ENCODE measurements around the gene RABGAP1L. TPM values are rescaled to one million over a fixed set of nuclear protein-coding genes. Genes with fewer than 3 reads are reported as not detected.
"Not testable (repeated sequence)": the region's sequence is repeated elsewhere in the genome, so short reads cannot be mapped to it uniquely, and the experiment has no call there.

The RABGAP1L gene
- total RNA-seq, 6 donors from 2014 or later: 41.3 to 229 (median 85.3) TPM

DNA sequence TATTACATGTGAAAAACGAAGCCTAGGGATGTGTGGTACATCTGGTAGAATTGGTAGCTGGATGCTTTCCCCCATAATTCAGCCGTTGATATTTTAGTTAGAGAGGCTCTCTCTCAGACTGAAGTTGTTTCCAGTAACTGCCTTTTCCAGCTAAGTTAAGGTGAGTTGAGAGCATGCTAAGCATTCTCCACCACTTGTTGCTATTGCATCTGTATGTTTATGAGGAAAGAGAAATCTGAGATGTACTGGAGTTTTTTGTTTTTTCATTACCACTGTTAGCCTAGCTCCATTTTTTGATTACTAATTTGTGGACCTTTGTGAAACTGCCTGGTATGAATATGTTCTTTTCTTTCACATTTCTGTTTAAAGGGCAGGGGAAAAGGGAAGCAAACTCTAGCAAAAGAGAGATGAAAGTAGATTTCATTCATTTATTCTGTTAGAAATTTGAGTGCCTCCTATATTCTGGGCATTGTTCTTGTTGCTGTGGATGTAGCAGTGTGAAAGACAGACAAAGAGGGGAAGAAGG lies 650.5 kb downstream of the RABGAP1L start:
- Histone ChIP-seq H3K27ac (no peak overlapping the region), H3K27me3 (no peaks in the 10 kb centered on the region), H3K36me3 (no peaks in the 10 kb centered on the region), H3K4me3 (no peak overlapping the region), H3K4me1 (no peaks in the 10 kb centered on the region), H3K9me3 (no peaks in the 10 kb centered on the region)
- ATAC-seq (ENCODE audit: low FRiP score in 2 of 2) (no peak), DNase-seq (no peak)
- TF ChIP-seq EP300 (IDR thresholded peaks at IDR 0.05): no peak
- WGBS, 2 donors: 45 to 89% methylated on average over 1 to 2 of the region's 2 CpGs

DNA sequence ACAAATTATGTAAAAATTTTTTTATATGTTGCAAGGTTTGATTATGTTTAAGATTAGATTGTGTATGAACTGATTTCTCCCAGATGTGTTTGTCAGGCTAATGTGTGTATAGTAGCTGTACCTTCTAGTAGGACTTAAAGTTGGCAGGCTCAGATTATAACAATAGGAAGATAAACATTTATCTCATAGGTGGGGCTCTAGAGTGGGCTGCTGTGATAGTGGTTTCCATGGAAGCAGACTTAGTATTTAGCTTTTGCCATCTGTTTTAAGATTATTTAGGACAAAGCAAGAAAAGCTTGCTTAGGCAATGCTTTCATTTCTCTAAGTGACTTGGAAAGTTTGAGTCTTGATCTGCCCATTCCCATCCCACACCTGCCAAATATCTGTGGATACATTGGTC lies 652.7 kb downstream of the RABGAP1L start:
- H3K27me3 ChIP-seq: no peaks in the 10 kb centered on the region
- no peak for ATAC-seq (ENCODE audit: low FRiP score in 2 of 2)
- H3K27ac ChIP-seq: no peak overlapping the region
- no peak for TF ChIP-seq POLR2AphosphoS5 (IDR thresholded peaks at IDR 0.05)
- TF ChIP-seq, protein P1, sequence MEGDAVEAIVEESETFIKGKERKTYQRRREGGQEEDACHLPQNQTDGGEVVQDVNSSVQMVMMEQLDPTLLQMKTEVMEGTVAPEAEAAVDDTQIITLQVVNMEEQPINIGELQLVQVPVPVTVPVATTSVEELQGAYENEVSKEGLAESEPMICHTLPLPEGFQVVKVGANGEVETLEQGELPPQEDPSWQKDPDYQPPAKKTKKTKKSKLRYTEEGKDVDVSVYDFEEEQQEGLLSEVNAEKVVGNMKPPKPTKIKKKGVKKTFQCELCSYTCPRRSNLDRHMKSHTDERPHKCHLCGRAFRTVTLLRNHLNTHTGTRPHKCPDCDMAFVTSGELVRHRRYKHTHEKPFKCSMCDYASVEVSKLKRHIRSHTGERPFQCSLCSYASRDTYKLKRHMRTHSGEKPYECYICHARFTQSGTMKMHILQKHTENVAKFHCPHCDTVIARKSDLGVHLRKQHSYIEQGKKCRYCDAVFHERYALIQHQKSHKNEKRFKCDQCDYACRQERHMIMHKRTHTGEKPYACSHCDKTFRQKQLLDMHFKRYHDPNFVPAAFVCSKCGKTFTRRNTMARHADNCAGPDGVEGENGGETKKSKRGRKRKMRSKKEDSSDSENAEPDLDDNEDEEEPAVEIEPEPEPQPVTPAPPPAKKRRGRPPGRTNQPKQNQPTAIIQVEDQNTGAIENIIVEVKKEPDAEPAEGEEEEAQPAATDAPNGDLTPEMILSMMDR (IDR thresholded peaks at IDR 0.05): no peak
- TF ChIP-seq POLR2A (IDR thresholded peaks at IDR 0.05): no peak
- no peak for TF ChIP-seq EP300 (IDR thresholded peaks at IDR 0.05)
- DNase-seq: no peak
- no peaks in the 10 kb centered on the region for H3K36me3 ChIP-seq
- no peak overlapping the region for H3K4me3 ChIP-seq
- H3K9me3 ChIP-seq: no peaks in the 10 kb centered on the region
- H3K4me1 ChIP-seq: no peaks in the 10 kb centered on the region

DNA sequence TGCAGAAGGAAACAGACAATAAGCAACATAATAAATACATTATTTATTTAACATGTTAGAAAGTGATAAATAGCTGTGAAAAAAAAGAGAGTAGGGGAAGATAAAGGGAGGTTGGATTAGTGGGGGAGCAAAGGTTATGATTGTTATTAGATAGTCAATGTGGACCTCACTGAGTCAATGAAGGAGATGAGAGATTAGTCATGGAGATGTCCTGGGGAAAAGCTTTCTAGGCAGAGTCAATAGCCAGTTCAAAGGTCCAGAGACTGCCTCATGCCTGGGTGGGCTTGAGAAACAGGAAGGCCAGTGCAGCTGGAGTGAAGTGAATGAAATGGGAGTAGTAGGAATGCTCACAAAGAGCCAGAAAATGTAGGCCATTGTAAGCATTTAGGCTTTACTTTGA lies 653.3 kb downstream of the RABGAP1L start:
- ATAC-seq (ENCODE audit: low FRiP score in 2 of 2) (no peak), DNase-seq (no peak)
- H3K4me3 ChIP-seq: no peak overlapping the region
- H3K27me3 ChIP-seq: no peaks in the 10 kb centered on the region
- no peak overlapping the region for H3K27ac ChIP-seq
- TF ChIP-seq POLR2A (IDR thresholded peaks at IDR 0.05) (no peak), EP300 (IDR thresholded peaks at IDR 0.05) (no peak)
- H3K4me1 ChIP-seq: no peaks in the 10 kb centered on the region
- H3K36me3 ChIP-seq: no peaks in the 10 kb centered on the region
- no peaks in the 10 kb centered on the region for H3K9me3 ChIP-seq

DNA sequence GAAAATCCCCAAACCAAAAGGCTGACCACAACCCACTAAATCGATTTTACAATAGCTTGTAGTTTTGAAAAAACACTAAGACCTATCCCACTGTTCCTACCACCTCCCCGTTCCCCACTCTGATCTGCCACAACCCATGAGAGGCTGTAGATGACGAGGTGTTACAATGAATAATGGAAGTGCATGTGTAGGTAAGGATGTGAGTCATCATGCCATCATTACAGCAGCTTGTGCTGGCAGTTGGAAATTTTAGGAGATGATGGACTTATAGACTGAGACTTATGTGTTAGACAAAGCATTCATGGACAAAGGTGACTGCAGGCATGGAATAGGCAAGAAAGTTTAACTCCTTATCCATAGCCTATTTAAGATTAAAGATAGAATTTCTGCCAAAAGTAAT lies 655.7 kb downstream of the RABGAP1L start:
- H3K27me3 ChIP-seq: no peaks in the 10 kb centered on the region
- TF ChIP-seq POLR2A (IDR thresholded peaks at IDR 0.05) (no peak), EP300 (IDR thresholded peaks at IDR 0.05) (no peak), POLR2AphosphoS5 (IDR thresholded peaks at IDR 0.05) (no peak)
- TF ChIP-seq, protein P1 (IDR thresholded peaks at IDR 0.05): no peak
- DNase-seq (no peak), ATAC-seq (ENCODE audit: low FRiP score in 2 of 2) (no peak)
- H3K4me1 ChIP-seq: no peaks in the 10 kb centered on the region
- H3K36me3 ChIP-seq: no peaks in the 10 kb centered on the region
- H3K27ac ChIP-seq: no peak overlapping the region
- 88 to 93% methylated on average over 3 of the region's 3 CpGs for WGBS, 2 donors
- no peak overlapping the region for H3K4me3 ChIP-seq
- no peaks in the 10 kb centered on the region for H3K9me3 ChIP-seq

DNA sequence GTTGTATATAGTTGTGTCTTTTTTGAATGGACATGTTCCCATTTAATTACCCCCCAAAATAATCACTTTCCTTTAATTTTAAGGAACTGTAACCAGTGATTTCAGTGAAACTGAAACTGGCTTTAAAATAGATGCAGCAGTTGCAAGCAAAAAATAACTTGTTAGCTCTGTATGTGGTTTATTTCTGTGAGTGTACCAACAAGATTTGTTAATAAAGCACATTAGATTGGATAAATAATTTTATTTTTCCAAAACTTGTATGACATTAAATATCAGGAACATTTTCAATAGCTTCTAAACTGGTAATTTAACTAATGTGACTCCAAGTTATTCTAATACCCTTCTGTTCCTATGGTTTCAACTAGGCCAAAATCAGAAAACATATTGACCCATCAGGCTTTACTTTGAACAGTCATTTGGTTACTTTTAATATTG lies 656.2 kb downstream of the RABGAP1L start:
- ATAC-seq (ENCODE audit: low FRiP score in 2 of 2): no peak
- Histone ChIP-seq H3K27ac (no peak overlapping the region), H3K9me3 (no peaks in the 10 kb centered on the region), H3K4me1 (no peaks in the 10 kb centered on the region), H3K36me3 (no peaks in the 10 kb centered on the region), H3K27me3 (no peaks in the 10 kb centered on the region), H3K4me3 (no peak overlapping the region)
- TF ChIP-seq POLR2A (IDR thresholded peaks at IDR 0.05) (no peak), POLR2AphosphoS5 (IDR thresholded peaks at IDR 0.05) (no peak), EP300 (IDR thresholded peaks at IDR 0.05) (no peak)
- TF ChIP-seq, protein P1 (IDR thresholded peaks at IDR 0.05): no peak
- no peak for DNase-seq

DNA sequence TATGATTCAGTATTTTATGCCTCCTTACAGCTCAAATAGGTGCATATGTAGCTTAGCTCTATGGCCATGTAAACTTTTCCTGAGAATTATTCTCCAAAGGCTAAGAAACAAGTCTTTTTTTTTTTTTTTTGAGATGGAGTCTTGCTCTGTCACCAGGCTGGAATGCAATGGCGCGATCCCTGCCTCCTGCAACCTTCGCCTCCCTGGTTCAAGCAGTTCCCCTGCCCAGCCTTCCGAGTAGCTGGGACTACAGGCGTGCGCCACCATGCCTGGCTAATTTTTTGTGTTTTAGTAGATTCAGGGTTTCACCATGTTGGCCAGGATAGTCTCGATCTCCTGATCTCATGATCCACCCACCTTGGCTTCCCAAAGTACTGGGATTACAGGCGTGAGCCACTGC lies 657.3 kb downstream of the RABGAP1L start:
- DNase-seq; H3K27me3 ChIP-seq; H3K9me3 ChIP-seq; H3K4me1 ChIP-seq; H3K27ac ChIP-seq; H3K4me3 ChIP-seq; H3K36me3 ChIP-seq; ATAC-seq (ENCODE audit: low FRiP score in 2 of 2): not testable (repeated sequence)
- WGBS, 2 donors: 96 to 100% methylated on average over 8 of the region's 8 CpGs
